HAP-1 (cell line): ENCODE data around the gene FUT6.
"Not testable (repeated sequence)": the region's sequence is repeated elsewhere in the genome, so short reads cannot be mapped to it uniquely, and the experiment has no call there.

ENCODE experiments used
- DNase-seq, 2 experiments: peaks; one replicate each; pipeline ENCODE4 v3.0.0-alpha.2; 2016 to 2020; ENCODE audit warnings: low spot score in 2 of 2
- H3K27me3 ChIP-seq: fragments of 250-450 bp; sonication (Bioruptor Pico); 2 replicates; pipeline ENCODE4 v1.5.1; 2020; ENCODE audit warnings: low read depth, mild to moderate bottlenecking, moderate library complexity
- H3K36me3 ChIP-seq: fragments of 250-450 bp; sonication (Bioruptor Pico); replicated peaks from 2 replicates; pipeline ENCODE4 v1.5.1; 2020; ENCODE audit warnings: mild to moderate bottlenecking
- H3K4me1 ChIP-seq: fragments of 250-450 bp; sonication (Bioruptor Pico); 2 replicates; pipeline ENCODE4 v1.5.1; 2020; ENCODE audit warnings: mild to moderate bottlenecking
- H3K4me3 ChIP-seq: fragments of 250-450 bp; sonication (Bioruptor Pico); 2 replicates; pipeline ENCODE4 v1.5.1; 2020; ENCODE audit warnings: mild to moderate bottlenecking, moderate library complexity
- H3K9me3 ChIP-seq: fragments of 250-450 bp; sonication (Bioruptor Pico); 2 replicates; pipeline ENCODE4 v1.5.1; 2020; ENCODE audit warnings: mild to moderate bottlenecking, moderate library complexity
- in situ Hi-C: fragments of 300-500 bp; cut with MboI; formaldehyde crosslinking; loops from 3 replicates; pipeline ENCODE4 v1.14.3; 2020; ENCODE audit warnings: low sequenced_read_pairs, inconsistent platforms, mixed read lengths

FUT6 gene

DNA sequence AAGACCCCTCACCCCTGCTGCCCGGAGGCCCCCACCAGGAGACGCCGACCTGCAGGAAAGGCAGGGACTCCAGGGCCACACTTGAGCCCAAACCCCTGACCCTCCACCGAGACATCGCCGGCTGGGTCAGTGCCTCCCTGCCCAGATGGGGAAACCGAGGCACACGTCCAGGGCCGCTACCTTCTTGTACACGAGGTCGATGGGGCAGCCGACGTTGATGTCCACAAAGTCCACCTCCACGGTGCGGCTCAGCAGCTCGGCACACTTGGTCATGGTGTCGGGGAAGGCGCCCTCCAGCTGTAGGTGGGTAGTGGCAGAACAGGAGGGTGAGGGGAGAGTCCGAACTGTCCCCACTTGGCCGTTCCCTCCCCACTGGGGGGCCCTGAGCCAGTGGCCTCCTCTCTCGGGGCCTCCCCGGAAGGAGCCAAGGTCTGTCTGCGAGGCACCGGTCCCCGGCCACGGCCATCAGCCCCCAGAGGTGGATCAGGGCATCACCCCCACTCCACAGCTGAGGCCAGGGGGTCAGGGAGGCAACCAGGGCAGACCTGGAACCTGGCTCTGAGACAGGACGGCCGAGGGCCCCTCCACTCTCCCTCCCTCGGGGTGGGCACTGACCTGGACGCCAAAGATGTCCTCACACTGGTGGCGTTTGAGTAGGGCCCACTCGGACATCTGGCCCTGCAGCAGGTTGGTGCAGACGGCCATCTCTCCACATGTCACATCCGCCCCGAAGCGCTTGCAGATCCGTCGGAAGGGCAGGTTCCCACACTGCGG lies 51.9 kb downstream of the FUT6 start:
- DNase-seq: no peak
- Histone ChIP-seq H3K4me1 (peaks cover 8% of the 10 kb centered on the region; the same call in 1 of the 2 replicates), H3K27me3 (no peaks in the 10 kb centered on the region), H3K36me3 (peaks cover 61% of the 10 kb centered on the region), H3K4me3 (no peak overlapping the region), H3K9me3 (no peaks in the 10 kb centered on the region)
- in situ Hi-C loops: no loop called here

DNA sequence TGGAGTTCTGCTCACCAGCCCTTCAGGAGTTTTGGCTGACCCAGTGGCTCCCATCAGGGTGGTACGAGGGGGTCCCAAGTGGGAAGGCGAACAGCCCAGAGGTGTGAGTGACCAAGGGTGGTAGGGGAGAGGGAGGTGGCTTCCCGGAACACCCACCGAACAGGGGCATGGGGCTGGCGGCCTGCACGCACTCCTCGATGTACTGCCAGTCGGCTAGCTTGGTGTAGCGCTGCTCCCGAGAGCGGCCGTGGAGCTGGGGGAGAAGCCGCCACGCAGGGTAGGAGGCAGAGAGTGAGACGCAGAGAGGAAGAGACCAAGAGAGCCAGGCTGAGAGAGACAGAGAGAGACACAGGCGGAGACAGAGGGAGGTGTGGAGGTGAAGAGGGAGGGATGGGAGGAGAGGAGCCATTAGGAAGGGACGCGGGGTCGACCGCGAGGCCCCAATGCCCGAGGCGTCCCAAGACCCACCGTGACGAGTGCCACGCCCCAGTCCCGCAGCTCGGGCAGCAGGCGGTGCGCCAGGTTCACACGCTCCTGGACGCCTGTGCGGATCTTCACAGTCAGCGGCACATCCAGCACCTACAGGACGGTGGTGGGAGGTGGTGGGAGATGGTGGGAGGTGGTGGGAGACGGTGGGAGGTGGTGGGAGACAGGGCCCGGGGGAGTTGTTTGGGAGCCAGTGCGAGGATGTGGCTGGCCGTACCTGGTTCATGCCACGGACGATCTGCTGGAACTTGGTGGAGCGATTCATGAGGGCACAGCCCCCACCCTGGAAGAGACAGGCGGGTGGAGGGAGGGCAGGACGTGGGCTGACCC lies 52.7 kb downstream of the FUT6 start:
- Histone ChIP-seq H3K4me3 (no peak overlapping the region), H3K27me3 (no peaks in the 10 kb centered on the region), H3K4me1 (peaks cover 8% of the 10 kb centered on the region; the same call in 1 of the 2 replicates), H3K9me3 (no peaks in the 10 kb centered on the region), H3K36me3 (peaks cover 61% of the 10 kb centered on the region)
- DNase-seq: no peak
- in situ Hi-C loops: no loop called here

DNA sequence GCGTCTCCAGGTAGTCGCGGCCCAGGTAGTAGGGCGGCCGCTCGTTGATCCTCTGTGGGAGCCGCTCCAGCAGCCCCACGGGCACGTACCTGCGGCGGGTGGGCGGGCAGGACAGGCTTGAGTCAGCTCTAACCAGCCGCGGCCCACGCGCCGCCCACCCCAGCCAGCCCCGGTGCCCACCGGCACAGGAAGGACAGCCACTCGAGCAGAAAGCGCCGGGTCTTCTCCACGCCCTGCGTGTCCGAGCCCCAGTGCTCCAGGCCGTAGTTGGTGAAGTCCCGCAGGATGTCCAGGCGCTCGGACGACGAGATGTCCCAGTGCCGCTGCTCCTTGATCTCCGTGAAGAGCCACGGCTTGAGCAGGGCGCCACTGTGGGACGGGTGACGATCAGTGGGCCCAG lies 54.1 kb downstream of the FUT6 start:
- Histone ChIP-seq H3K4me1 (peaks cover 4% of the 10 kb centered on the region; the same call in 1 of the 2 replicates), H3K9me3 (no peaks in the 10 kb centered on the region), H3K27me3 (no peaks in the 10 kb centered on the region), H3K4me3 (no peak overlapping the region), H3K36me3 (peaks cover 61% of the 10 kb centered on the region)
- DNase-seq: no peak
- in situ Hi-C loops: no loop called here

DNA sequence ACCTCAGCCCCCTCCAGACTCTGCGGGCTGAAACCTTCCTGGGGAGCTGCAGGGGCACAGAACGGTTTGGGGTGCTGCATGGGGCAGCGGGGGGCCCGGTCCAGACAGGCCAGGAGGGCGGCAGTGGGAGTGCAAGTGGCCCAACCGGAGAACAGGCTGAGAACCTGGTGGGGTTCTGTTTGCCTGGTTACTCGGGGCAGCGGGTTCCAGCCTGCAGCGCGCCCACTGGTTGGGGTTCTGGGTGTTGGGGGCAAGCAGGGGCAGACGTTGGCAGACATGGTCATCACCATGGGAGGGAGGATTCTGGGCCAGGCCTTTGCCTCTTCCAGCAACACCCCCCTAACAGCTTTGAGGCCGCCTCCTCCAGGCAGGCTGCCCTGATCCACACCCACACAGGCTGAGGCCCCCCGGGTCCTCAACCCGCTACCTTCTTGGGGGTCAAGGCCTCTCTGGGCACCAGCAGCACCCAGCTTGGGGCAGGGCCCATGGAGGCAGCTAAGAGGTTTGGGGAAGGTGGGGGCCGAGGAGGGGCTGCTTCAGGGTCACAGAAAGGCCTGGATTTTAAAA lies 54.8 kb downstream of the FUT6 start, which contains the start of gene PRR22:
Gene PRR22, minus strand, starts transcription at position 166 of the 567 bp plus-strand sequence. Its CDS starts 86 bp downstream, at position 80.
- H3K36me3 ChIP-seq: peaks cover 55% of the 10 kb centered on the region
- no peaks in the 10 kb centered on the region for H3K9me3 ChIP-seq
- H3K4me1 ChIP-seq: no peaks in the 10 kb centered on the region
- H3K4me3 ChIP-seq: no peak within 1 kb of the TSS
- H3K27me3 ChIP-seq: no peaks in the 10 kb centered on the region
- in situ Hi-C loops: no loop called here
- no peak for DNase-seq

DNA sequence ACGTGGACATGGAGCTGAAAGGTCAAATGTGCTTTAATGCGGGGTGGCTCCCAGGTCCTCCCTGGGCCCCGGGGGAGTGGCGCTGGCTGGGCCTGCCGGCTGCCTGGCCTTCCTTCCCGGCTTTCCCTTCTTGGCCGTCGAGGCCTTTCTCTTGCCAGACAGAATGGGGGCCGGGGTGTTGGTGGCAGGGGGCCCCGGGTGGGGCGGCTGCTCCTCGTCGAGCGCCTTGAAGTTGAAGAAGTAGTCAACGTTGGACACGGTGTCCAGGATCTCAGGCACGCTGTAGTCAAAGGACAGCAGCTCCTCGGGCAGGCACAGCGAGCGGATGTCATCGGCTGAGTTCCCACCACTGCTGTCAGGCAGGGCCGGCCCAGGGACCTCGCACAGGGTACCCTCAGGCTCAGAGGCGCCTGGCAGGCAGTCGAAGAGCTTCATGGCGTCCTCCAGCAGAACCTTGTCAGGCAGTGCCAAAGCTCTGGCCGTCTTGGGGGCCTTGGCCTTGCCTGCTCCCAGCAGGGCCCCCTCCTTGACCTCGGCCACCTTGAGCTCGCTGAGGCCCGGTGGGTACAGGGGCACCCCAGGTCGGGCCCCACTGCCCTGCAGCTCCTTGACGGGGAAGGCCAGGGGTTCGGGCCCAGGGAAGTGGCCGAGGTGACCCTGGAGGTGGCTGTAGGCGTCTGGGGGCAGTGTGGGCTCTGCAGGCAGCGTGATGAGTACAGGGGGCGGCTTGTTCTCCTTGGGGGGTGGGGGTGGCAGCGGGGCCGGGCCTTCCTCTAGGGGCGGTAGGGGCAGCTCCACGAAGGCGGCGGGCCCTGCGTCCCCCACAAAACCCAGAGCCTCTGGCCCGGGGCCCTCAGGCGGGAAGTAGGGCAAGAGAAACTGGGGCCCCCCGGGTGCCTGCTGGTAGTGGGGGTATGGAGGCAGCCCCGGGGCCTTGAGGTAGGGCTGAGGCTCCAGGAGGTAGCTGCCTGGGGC lies 56.3 kb downstream of the FUT6 start:
- Histone ChIP-seq H3K27me3 (no peaks in the 10 kb centered on the region), H3K9me3 (no peaks in the 10 kb centered on the region), H3K4me3 (no peak overlapping the region), H3K4me1 (no peaks in the 10 kb centered on the region), H3K36me3 (peaks cover 41% of the 10 kb centered on the region)
- in situ Hi-C loops: no loop called here
- no peak for DNase-seq

DNA sequence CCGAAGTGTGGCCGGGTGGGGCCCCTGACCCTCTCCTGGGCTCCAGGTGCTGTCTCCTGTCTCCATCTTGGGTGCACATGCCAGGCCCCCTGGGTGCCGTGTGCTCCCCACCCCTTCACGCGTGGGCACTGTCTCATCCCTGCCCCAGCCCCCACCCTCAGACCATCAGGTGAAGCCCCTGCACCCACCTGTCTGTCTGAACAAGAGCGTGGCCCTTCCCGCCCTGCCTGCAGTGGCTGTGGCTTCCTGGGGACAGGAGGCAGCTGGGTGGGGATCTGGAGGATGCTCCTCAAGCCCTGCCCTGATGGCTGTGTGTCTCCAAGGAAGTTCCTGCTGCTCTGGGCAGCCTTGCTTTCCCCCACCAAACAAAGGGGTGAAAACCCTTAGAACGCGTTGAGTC lies 57.2 kb downstream of the FUT6 start:
- H3K4me3 ChIP-seq: no peak overlapping the region
- no peak for DNase-seq
- H3K36me3 ChIP-seq: peaks cover 32% of the 10 kb centered on the region
- H3K27me3 ChIP-seq: no peaks in the 10 kb centered on the region
- no peaks in the 10 kb centered on the region for H3K4me1 ChIP-seq
- in situ Hi-C loops: no loop called here
- H3K9me3 ChIP-seq: no peaks in the 10 kb centered on the region

DNA sequence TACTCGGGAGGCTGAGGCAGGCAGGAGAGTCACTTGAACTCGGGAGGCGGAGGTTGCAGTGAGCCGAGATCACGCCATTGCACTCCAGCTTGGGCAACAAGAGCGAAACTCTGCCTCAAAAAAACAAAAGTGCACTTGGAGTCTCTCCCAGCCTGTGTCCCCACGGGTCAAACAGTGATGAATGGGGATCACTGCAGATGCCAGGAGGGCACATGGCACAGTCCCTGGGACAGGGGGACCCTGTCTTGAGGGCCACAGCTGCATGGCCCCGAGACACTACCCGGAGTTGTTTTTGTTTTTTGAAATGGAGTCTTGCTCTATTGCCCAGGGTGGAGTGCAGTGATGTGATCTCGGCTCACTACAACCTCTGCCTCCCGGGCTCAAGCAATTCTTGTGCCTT lies 58.6 kb downstream of the FUT6 start:
- H3K4me3 ChIP-seq, H3K4me1 ChIP-seq, H3K9me3 ChIP-seq, DNase-seq, H3K27me3 ChIP-seq, in situ Hi-C loops: not testable (repeated sequence)
- peaks cover 20% of the 10 kb centered on the region for H3K36me3 ChIP-seq
